ENCODE measurements around the gene C16orf74.

The C16orf74 gene

DNA sequence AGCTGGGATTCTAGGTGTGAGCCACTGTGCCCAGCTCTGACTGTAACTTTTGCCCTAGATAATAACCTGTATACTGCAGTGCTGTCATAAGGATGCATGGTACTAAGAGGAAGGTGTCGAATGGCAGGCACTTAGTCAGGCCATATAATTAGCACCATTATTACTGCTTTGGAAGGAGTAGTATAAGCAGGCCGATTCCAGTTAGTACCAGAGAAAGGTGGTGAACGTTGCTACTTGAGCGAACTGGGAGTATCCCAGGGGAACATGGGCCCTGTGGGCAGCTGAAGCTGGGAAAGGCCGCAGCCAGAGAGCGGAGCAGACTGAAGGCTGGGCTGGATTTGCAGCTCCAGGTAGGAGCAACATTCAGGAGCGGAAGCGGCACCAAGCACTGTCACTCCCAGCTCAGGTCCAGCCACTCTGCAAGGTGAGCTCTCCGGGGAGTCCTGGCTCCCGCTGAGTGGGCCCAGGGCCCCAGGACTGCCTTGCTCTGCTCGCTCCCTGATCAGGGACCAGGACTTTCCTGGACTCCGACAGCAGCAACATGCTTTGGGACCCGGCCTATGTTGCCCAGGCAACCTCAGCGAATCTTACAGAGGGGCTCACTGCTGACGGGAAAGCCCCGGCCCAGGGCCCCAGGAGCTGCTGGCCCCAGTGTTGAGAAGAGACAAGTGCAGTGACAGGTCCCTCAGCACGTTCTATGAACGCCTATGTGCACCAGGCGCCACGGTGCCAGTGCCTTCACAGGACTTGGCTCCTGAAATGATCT is 28.6 kb downstream of the C16orf74 start:
- no peaks in the 10 kb centered on the region for H3K9me3 ChIP-seq
- TF ChIP-seq CTCF (IDR thresholded peaks at IDR 0.05), result no peak
- peaks cover 5 to 6% of the 10 kb centered on the region in 2 experiments for H3K4me1 ChIP-seq (ENCODE audit: control insufficient read depth in 1 of 2, insufficient read depth in 1 of 2, low read depth in 1 of 2, low read length in 1 of 2)
- H3K27ac ChIP-seq, result no peak overlapping the region
- no peak overlapping the region for H3K4me3 ChIP-seq (ENCODE audit: low read depth in 1 of 2, low read length in 1 of 2)
- H3K27me3 ChIP-seq, result no peaks in the 10 kb centered on the region
- no peaks in the 10 kb centered on the region for H3K36me3 ChIP-seq

DNA sequence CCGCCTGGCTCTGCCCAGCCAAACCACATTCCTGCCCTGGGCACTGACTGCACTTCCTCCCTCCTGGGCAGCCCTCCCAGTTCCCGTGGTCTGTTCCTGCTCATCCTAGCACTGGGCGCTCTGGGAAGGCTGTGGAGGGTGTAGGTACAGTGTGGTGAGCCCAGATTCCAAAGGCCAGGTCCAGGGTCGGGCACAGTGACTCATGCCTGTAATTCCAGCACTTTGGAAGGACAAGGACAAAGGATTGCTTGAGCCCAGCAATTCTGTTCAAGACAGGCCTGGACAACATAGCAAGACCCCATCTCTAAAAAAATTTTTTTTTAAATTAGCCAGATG is 30.6 kb downstream of the C16orf74 start:
- Histone ChIP-seq H3K36me3 (no peaks in the 10 kb centered on the region), H3K4me1 (ENCODE audit: control insufficient read depth in 1 of 2, insufficient read depth in 1 of 2, low read depth in 1 of 2, low read length in 1 of 2) (peaks cover 6 to 8% of the 10 kb centered on the region in 2 experiments), H3K4me3 (ENCODE audit: low read depth in 1 of 2, low read length in 1 of 2) (no peak overlapping the region), H3K27me3 (peaks cover 15% of the 10 kb centered on the region), H3K27ac (no peak overlapping the region), H3K9me3 (no peaks in the 10 kb centered on the region)
- TF ChIP-seq CTCF (IDR thresholded peaks at IDR 0.05), result no peak

DNA sequence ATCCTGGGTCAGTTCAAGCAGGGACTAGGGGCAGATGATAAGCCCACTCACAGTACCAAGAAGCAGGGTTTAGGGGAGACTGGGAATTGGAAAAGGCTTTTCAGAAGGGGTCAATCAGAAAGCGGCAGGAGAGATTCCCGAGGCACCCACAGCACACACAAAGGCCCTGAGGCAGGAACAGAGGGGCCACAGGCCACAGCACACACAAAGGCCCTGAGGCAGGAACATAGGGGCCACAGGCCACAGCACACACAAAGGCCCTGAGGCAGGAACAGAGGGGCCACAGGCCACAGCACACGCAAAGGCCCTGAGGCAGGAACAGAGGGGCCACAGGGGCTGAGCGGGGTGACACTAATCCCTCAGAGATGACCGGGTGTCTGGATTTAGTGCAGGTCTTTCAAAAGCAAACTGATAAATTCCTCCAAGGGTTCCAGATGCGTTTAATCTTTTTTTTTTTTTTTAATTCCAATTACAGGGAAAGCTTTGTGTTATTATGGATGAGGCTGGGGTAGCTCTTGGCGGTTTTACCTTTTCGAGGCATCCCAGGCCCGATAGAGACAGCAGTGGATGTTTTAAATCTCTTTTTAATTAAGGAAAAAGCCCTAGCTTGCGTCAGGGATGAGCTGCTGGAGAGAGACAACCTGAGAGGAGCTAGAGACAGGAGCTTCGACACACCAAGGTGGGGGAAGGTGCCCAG is 31.1 kb downstream of the C16orf74 start:
- H3K9me3 ChIP-seq, result no peaks in the 10 kb centered on the region
- H3K27me3 ChIP-seq, result peaks cover 16% of the 10 kb centered on the region
- no peak for TF ChIP-seq CTCF (IDR thresholded peaks at IDR 0.05)
- H3K4me1 ChIP-seq (ENCODE audit: control insufficient read depth in 1 of 2, insufficient read depth in 1 of 2, low read depth in 1 of 2, low read length in 1 of 2), result peaks cover 6 to 8% of the 10 kb centered on the region in 2 experiments
- no peaks in the 10 kb centered on the region for H3K36me3 ChIP-seq
- H3K27ac ChIP-seq, result no peak overlapping the region
- H3K4me3 ChIP-seq (ENCODE audit: low read depth in 1 of 2, low read length in 1 of 2), result no peak overlapping the region

DNA sequence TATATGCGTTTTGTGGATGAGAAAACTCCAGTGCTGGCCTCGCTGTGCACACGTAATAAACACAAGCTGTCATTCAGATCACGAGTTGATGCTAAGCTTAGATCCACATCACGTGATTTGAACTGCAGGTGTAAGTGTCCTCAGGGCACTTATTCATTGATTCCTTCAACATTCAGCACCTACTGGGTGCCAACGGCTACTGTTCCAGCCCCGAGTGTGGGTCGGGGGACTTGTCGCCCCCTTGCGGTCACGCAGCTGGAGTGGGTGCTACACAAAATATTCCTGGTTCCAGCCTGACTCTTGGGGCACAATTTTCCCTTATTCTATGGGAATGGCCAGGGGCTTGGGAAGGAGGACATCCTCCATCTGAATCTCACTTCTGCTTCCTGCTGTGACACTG is 32.2 kb downstream of the C16orf74 start:
- no peak for TF ChIP-seq CTCF (IDR thresholded peaks at IDR 0.05)
- H3K27ac ChIP-seq, result no peak overlapping the region
- peaks cover 6 to 8% of the 10 kb centered on the region in 2 experiments for H3K4me1 ChIP-seq (ENCODE audit: control insufficient read depth in 1 of 2, insufficient read depth in 1 of 2, low read depth in 1 of 2, low read length in 1 of 2)
- H3K36me3 ChIP-seq, result no peaks in the 10 kb centered on the region
- peaks cover 16% of the 10 kb centered on the region for H3K27me3 ChIP-seq
- H3K9me3 ChIP-seq, result no peaks in the 10 kb centered on the region
- no peak overlapping the region for H3K4me3 ChIP-seq (ENCODE audit: low read depth in 1 of 2, low read length in 1 of 2)

DNA sequence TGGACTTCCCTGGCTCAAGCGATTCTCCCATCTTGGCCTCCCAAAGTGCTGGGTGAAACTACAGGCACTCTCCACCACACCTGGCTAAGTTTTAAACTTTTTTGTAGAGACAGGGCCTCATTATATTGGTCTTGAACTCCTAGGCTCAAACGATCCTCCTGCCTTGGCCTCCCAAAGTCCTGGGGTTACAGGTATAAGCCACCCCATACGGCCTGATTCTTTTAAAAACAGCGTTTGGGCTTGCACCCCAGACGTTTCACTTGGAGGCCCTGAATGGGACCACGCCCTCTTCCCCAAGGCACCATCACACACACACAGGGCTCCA is 32.8 kb downstream of the C16orf74 start:
- Histone ChIP-seq H3K4me1 (ENCODE audit: control insufficient read depth in 1 of 2, insufficient read depth in 1 of 2, low read depth in 1 of 2, low read length in 1 of 2) (peaks cover 6 to 8% of the 10 kb centered on the region in 2 experiments), H3K27ac (no peak overlapping the region), H3K27me3 (peaks cover 16% of the 10 kb centered on the region), H3K36me3 (no peaks in the 10 kb centered on the region), H3K9me3 (no peaks in the 10 kb centered on the region), H3K4me3 (ENCODE audit: low read depth in 1 of 2, low read length in 1 of 2) (no peak overlapping the region)
- no peak for TF ChIP-seq CTCF (IDR thresholded peaks at IDR 0.05)

Measured in neutrophil (primary cell).